Measurements from ENCODE around the gene PARD3B. TPM values are rescaled to one million over a fixed set of nuclear protein-coding genes. Genes with fewer than 3 reads are reported as not detected.

The PARD3B gene
- total and polyA plus RNA-seq, 2 donors (not counting 1 experiment from before 2014, with no cell fraction given) = 7.4 to 20.6 TPM

- no peak for DNase-seq (ENCODE audit: low read depth in 2 of 2)
- Histone ChIP-seq H2AFZ (ENCODE audit: low read length) (no peak overlapping the region), H3K79me2 (ENCODE audit: control insufficient read depth, insufficient read depth, low read length) (no peaks in the 10 kb centered on the region), H3K27ac (ENCODE audit: insufficient read depth, low read length) (no peak overlapping the region), H3K9ac (ENCODE audit: insufficient read depth, low read length) (no peak overlapping the region), H3K36me3 (ENCODE audit: control insufficient read depth, insufficient read depth, low read length) (no peaks in the 10 kb centered on the region), H3K9me3 (ENCODE audit: control insufficient read depth, insufficient read depth, low read depth, low read length) (no peaks in the 10 kb centered on the region), H3K27me3 (ENCODE audit: control insufficient read depth, insufficient read depth, low read length) (no peaks in the 10 kb centered on the region), H4K20me1 (ENCODE audit: control insufficient read depth, extremely low read depth, insufficient read depth, low read length) (no peaks in the 10 kb centered on the region), H3K4me2 (ENCODE audit: extremely low read depth, insufficient read depth, low read length) (no peak overlapping the region), H3K4me1 (ENCODE audit: control insufficient read depth, extremely low read depth, insufficient read depth, low read length) (no peaks in the 10 kb centered on the region), H3K4me3 (replicated peaks in 1 of 4; ENCODE audit: control extremely low read depth in 1 of 4, insufficient read depth in 1 of 4, low read depth in 3 of 4, low read length in 4 of 4) (no peak overlapping the region)
- TF ChIP-seq CTCF (conservative IDR thresholded peaks at IDR 0.05 in 1 of 2, IDR thresholded peaks at IDR 0.05 in 1 of 2; ENCODE audit: low read depth in 1 of 2, low read length in 2 of 2) = no peak
- no peak for TF ChIP-seq EZH2 (IDR thresholded peaks at IDR 0.05; ENCODE audit: low read length, missing control alignments)
These were observed 699.7 kb downstream of the PARD3B start for GRCh38 chr2:205245001-205245400.

GRCh38 chr2:205245652-205246051, 700.4 kb downstream of the PARD3B start:
- H3K4me2 ChIP-seq (ENCODE audit: extremely low read depth, insufficient read depth, low read length) = no peak overlapping the region

GRCh38 chr2:205259121-205259520, 713.8 kb downstream of the PARD3B start:
- TF ChIP-seq EZH2 (IDR thresholded peaks at IDR 0.05; ENCODE audit: low read length, missing control alignments) = no peak
- TF ChIP-seq CTCF (conservative IDR thresholded peaks at IDR 0.05 in 1 of 2, IDR thresholded peaks at IDR 0.05 in 1 of 2; ENCODE audit: low read depth in 1 of 2, low read length in 2 of 2) = no peak
- H4K20me1 ChIP-seq (ENCODE audit: control insufficient read depth, extremely low read depth, insufficient read depth, low read length) = no peaks in the 10 kb centered on the region
- H3K79me2 ChIP-seq (ENCODE audit: control insufficient read depth, insufficient read depth, low read length) = no peaks in the 10 kb centered on the region
- no peaks in the 10 kb centered on the region for H3K27me3 ChIP-seq (ENCODE audit: control insufficient read depth, insufficient read depth, low read length)
- no peaks in the 10 kb centered on the region for H3K36me3 ChIP-seq (ENCODE audit: control insufficient read depth, insufficient read depth, low read length)
- no peak overlapping the region for H3K4me2 ChIP-seq (ENCODE audit: extremely low read depth, insufficient read depth, low read length)
- DNase-seq (ENCODE audit: low read depth in 2 of 2) = peak in 1 of 2 donors; percentile 31
- no peak overlapping the region for H2AFZ ChIP-seq (ENCODE audit: low read length)
- H3K4me3 ChIP-seq (replicated peaks in 1 of 4; ENCODE audit: control extremely low read depth in 1 of 4, insufficient read depth in 1 of 4, low read depth in 3 of 4, low read length in 4 of 4) = no peak overlapping the region
- no peak overlapping the region for H3K27ac ChIP-seq (ENCODE audit: insufficient read depth, low read length)
- H3K9ac ChIP-seq (ENCODE audit: insufficient read depth, low read length) = no peak overlapping the region
- H3K9me3 ChIP-seq (ENCODE audit: control insufficient read depth, insufficient read depth, low read depth, low read length) = no peaks in the 10 kb centered on the region
- no peaks in the 10 kb centered on the region for H3K4me1 ChIP-seq (ENCODE audit: control insufficient read depth, extremely low read depth, insufficient read depth, low read length)

More at GRCh38 chr2:205245652-205246051, 700.4 kb downstream of the PARD3B start:
- no peak overlapping the region for H3K9ac ChIP-seq (ENCODE audit: insufficient read depth, low read length)
- H3K27ac ChIP-seq (ENCODE audit: insufficient read depth, low read length) = no peak overlapping the region
- peak; percentile 53 to 86 for DNase-seq (ENCODE audit: low read depth in 2 of 2)
- H3K27me3 ChIP-seq (ENCODE audit: control insufficient read depth, insufficient read depth, low read length) = no peaks in the 10 kb centered on the region
- no peaks in the 10 kb centered on the region for H3K36me3 ChIP-seq (ENCODE audit: control insufficient read depth, insufficient read depth, low read length)
- H4K20me1 ChIP-seq (ENCODE audit: control insufficient read depth, extremely low read depth, insufficient read depth, low read length) = no peaks in the 10 kb centered on the region
- H2AFZ ChIP-seq (ENCODE audit: low read length) = no peak overlapping the region
- H3K9me3 ChIP-seq (ENCODE audit: control insufficient read depth, insufficient read depth, low read depth, low read length) = no peaks in the 10 kb centered on the region
- no peaks in the 10 kb centered on the region for H3K4me1 ChIP-seq (ENCODE audit: control insufficient read depth, extremely low read depth, insufficient read depth, low read length)
- H3K4me3 ChIP-seq (replicated peaks in 1 of 4; ENCODE audit: control extremely low read depth in 1 of 4, insufficient read depth in 1 of 4, low read depth in 3 of 4, low read length in 4 of 4) = no peak overlapping the region
- no peaks in the 10 kb centered on the region for H3K79me2 ChIP-seq (ENCODE audit: control insufficient read depth, insufficient read depth, low read length)
- TF ChIP-seq EZH2 (IDR thresholded peaks at IDR 0.05; ENCODE audit: low read length, missing control alignments) (no peak), CTCF (conservative IDR thresholded peaks at IDR 0.05 in 1 of 2, IDR thresholded peaks at IDR 0.05 in 1 of 2; ENCODE audit: low read depth in 1 of 2, low read length in 2 of 2) (no peak)

Measured in fibroblast of lung (primary cell).